ENCODE measurements around the gene RELB.
A peak's percentile ranks its signal among the peaks of the same experiment; 100 is the strongest.
"Not testable (repeated sequence)": the region's sequence is repeated elsewhere in the genome, so short reads cannot be mapped to it uniquely, and the experiment has no call there.

The RELB gene

DNA sequence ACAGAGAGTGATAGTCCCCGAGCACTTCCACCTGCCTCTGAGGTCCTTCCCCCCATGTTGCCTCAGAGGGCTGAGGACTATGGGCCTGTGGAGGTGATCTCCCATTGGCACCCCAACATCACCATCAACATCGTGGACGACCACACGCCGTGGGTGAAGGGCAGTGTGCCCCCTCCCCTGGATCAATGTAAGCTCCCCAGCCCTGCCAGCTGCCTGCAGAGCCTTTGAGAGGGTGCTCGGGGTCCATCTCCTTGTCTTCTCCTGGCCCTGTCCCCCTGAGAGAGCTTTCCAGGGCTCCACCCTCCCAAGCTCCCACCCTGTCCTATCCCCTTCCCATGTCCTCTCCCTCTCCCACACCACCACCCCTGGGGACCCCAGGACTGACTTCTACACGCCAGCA is 14.9 kb upstream of the RELB start:
- no peak for DNase-seq (ENCODE audit: low read depth, low spot score)

DNA sequence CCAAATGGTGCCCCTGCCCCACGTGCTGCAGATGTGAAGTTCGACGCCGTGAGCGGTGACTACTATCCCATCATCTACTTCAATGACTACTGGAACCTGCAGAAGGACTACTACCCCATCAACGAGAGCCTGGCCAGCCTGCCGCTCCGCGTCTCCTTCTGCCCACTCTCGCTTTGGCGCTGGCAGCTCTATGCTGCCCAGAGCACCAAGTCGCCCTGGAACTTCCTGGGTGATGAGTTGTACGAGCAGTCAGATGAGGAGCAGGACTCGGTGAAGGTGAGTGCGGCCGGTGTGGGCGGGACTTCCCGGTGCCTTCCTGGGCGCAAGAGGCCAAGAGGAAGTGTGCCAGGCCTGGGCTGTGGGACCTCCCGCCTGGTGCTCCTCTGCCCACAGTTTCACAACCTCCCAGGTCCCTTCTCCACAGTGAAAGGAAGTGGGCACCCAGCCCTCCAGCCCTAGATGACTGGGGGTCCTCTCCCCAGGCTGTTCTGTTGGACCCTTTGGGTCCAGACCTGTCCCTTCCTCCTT is 14.1 kb upstream of the RELB start:
- DNase-seq (ENCODE audit: low read depth, low spot score): no peak

DNA sequence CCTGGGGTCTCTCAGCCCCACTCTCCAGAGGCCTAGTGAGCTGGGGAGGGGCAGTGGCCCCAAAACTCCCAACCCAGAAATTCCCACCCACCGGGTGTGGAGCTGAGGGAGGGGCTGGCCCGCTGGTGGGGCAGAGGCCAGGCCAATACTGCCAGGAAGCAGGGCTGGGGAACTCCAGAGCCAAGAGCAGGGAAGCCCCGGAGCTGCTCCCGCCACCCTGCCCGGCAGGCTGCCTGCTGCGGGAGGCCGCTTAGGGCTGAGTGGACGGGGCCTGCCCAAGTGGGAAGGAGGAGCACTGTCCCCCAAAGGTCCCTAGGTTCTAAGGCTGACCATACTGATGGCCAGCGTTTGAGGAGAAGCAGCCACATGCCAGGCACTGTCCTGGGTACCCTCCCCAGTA is 13.0 kb upstream of the RELB start:
- DNase-seq (ENCODE audit: low read depth, low spot score): no peak

DNA sequence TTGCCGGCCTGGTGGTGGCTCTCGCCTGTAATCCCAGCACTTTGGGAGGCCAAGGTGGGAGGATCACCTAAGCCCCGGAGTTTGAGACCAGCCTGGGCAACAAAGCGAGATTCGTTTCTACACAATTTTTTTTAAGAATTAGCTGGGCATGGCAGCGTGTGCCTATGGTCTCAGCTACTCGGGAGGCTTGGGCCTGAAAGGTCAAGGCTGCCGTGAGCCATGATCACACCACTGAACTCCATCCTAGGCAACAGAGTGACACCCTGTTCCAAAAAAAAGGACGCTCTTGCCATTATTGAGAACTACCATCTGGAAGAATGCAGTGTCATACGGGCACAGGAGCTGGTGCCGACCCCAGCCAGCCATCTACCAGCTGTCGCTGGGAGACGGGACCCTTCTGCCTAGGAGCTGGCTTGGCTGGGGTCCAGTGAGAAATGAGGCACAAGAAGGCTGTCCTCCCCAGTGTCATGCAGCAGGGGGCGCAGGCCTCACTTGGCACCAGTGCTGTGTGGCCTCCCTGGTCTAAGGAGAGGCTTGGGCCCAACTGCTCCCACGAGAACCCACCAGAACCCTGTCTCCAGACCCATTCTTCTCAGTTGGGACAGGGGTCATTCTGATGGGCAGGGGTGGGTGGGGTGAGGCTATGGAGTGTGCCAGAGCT is 12.2 kb upstream of the RELB start:
- peak; percentile 77 for DNase-seq (ENCODE audit: low read depth, low spot score)

DNA sequence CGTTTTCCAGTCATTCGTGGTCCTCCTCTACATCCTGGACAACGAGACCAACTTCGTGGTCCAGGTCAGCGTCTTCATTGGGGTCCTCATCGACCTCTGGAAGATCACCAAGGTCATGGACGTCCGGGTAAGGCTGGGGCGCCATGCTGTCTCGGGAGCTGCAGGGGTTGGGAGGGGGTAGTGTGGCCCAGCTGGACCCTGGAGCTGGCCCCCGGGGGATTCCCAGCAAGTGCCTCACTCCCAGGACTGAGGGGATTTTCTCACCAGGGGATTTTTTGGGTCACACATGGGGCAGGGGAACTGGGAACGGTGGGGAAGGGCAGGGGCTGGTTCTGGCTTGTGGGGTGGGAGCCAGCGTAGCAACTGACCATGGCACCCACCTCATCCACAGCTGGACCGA is 10.8 kb upstream of the RELB start:
- DNase-seq (ENCODE audit: low read depth, low spot score): no peak

DNA sequence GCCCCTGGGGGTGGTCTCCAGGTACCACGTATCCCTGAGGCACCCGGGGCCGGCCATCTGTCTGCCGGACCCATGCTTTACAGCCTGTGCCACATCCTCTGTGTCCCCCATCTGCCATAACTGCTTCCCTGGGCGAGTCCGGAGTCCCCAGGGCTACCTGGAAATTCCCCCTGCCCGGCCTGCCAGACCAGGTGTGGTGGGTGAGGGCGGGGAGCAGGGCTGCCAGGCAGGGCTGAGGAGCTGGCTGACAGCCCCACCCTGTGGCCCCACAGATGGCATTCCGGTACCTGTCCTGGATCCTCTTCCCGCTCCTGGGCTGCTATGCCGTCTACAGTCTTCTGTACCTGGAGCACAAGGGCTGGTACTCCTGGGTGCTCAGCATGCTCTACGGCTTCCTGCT is 10.3 kb upstream of the RELB start:
- DNase-seq (ENCODE audit: low read depth, low spot score): no peak

DNA sequence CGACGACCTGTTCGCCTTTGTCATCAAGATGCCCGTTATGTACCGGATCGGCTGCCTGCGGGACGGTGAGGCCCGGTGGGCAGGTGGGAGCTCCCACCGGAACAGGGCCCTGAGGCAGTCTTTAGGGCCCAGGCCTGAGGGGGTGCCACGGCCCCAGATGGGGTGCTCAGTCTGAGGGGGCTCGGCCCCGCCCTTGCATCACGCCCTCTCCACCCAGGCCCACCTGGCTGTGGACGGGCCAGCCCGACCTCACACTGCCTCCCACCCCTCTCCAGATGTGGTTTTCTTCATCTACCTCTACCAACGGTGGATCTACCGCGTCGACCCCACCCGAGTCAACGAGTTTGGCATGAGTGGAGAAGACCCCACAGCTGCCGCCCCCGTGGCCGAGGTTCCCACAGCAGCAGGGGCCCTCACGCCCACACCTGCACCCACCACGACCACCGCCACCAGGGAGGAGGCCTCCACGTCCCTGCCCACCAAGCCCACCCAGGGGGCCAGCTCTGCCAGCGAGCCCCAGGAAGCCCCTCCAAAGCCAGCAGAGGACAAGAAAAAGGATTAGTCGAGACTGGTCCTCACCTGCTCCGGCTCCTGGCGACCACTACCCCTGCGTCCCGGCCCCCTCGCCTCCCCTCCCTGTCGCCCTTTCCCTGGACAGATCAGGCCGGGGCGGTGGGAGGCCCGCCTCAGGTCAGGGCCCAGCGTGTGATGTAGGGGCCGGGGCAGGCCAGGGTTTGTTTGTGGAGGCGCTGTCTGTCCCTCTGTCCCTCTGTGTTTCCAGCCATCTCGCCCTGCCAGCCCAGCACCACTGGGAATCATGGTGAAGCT is 8.7 kb upstream of the RELB start:
- DNase-seq (ENCODE audit: low read depth, low spot score): no peak

DNA sequence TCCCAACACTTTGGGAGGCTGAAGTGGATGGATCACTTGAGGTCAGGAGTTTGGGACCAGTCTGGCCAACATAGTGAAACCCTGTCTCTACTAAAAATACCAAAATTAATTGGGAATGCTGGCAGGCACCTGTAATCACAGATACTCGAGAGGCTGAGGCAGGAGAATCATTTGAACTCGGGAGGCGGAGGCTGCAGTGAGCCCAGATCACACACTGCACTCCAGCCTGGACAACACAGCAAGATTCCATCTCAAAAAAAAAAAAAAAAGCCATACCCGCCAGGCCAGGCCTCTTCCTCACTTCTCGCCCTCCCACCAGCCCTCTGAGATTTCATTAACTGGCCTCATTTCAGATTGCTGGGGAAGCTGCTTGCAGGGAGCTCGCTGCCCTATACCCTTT is 7.7 kb upstream of the RELB start:
- DNase-seq (ENCODE audit: low read depth, low spot score): no peak

DNA sequence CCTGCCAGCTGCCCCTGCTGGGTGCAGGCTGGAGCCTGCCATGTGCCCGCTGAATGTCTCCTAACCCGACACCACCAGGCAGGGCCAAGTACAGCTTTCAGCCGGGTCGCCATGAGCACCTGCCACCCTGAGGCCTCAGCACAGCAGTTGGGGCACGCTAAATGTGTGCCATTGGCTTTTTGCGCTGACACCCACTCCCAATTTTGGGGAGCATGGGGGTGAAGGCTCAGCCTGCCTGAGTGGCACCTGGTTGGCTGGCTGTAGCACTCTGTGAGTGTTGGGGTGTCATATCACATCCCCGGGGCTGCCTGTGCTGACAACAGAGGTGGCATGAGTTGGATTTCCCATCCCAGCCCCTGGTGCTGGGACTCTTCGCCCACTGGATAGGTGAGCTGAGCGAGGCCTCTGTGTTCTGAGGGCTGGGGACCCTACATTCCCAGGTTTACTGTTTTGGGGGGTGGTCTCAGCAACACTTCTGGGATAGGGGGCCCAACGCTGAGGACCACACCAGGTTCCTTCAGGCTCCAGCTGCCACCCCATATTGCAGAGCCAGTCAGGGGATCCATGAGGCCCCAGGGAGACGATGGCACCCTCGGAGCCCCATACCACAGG is 7.2 kb upstream of the RELB start:
- DNase-seq (ENCODE audit: low read depth, low spot score): no peak

DNA sequence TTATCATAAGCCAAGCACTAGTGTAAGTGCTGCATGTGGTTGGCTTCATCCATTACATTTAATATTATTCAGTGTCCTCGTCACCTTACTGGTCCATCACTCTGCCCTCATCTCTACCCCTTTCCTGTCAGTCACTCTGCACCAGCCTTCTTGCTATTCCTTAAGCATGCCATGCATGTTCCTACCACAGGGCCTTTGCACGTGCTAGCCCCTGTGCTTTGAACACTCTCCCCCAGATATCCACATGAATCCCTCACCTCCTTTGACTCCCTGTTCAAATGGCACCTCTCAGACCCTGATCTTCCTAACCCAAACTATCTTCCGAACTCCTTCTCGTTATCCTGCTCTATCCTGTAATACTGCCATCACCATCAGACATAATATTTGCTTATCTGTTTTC is 3.2 kb upstream of the RELB start:
- DNase-seq (ENCODE audit: low read depth, low spot score): no peak

DNA sequence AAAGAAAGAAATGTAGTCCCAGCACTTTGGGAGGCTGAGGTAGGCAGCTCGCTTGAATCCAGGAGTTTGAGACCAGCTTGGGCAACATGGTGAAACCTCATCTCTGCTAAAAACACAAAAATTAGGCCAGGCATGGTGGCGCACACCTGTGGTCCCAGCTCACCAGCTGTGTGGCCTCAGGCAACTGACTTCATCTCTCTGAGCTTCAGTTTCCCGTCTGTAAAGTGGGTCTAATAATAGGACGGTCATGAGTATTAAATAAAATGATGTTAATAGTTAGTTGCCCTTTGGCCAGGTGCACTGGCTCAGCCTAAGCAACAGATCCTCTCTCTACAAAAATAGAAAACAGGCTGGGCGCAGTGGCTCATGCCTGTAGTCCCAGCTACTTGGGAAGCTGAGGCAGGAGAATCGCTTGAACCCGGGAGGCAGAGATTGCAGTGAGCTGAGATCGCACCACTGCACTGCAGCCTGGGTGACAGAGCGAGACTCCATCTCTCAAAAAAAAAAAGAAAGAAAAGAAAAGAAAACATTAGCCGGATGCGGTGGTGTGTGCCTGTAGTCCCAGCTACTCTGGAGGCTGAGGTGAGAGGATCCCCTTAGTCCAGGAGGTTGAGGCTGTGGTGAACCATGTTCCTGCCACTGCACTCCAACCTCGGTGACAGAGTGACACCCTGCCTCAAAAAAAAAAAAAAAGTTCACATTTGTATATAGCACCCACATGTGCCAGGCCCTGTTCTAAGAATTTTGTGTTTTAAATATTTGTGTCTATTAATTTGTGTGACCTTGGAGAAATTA is 1.9 kb upstream of the RELB start:
- DNase-seq (ENCODE audit: low read depth, low spot score): not testable (repeated sequence)

DNA sequence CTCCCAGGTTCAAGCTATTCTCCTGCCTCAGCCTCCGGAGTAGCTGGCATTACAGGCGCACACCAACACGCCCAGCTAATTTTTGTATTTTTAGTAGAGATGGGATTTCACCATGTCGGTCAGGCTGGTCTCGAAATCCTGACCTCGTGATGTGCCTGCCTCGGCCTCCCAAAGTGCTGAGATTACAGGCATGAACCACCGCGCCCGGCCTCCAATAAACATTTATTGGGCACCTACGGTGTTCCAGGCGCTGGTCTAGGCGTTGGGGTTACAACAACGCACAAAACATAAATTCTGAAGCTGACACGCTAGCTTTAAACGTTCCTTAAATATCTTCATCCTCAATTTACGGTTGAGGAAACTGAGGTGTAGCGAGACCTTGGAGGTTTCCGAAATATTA is 599 bp upstream of the RELB start:
- DNase-seq (ENCODE audit: low read depth, low spot score): not testable (repeated sequence)

DNA sequence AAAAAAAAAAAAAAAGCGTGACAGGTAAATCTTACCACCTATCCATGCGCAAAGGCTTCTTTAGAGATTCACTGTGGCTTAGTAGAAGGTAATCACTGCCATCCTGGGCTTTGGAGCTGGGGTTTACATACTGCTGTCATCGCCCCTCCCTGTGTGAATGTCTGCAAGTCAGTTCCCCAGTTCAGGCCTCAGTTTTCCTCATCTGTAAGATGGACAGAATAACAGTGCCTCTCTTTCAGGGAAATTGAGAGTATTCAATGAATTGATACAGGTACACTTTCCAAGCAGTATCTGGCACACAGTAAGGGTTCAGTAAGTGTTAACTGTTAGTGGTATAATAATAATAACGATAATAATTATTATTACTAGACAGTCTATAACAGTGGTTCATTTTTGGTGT is 2.2 kb downstream of the RELB start:
- no peak for DNase-seq (ENCODE audit: low read depth, low spot score)

DNA sequence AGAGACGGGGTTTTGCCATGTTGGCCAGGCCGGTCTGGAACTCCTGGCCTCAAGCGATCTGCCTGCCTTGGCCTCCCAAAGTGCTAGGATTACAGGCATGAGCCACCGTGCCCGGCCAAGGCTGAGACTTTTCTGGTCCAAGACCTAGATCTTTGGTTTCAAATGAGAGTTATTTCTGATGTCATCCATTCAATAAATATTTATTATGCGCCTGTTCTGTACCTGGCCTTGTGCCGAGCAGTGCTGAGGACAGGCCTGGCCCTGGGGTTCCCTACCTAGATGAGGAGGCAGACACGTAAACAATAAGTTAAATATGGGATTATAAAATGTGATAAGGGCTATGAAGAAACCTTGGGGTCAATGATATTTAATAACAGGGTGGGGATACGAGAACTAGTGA is 4.5 kb downstream of the RELB start:
- no peak for DNase-seq (ENCODE audit: low read depth, low spot score)

DNA sequence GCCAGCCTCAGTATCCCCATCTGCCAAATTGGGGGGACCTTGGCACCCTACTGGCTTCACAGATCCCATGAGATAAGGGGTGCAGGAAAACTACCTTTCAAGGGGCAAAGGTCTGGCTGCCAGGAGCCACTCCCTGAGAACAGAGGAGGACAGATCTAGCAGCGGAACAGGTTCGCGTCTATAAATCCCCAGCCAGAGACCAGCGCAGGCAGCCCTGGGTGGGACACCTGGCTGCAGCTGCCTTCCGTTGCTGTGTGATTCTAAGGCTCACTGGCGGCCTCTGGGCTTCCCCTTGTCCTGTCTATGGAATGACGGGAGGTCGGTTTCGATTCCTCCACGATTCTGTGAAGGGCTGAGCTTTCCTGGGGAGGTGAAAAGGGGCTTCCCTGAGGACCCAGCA is 7.3 kb downstream of the RELB start:
- DNase-seq (ENCODE audit: low read depth, low spot score): peak; percentile 49

DNA sequence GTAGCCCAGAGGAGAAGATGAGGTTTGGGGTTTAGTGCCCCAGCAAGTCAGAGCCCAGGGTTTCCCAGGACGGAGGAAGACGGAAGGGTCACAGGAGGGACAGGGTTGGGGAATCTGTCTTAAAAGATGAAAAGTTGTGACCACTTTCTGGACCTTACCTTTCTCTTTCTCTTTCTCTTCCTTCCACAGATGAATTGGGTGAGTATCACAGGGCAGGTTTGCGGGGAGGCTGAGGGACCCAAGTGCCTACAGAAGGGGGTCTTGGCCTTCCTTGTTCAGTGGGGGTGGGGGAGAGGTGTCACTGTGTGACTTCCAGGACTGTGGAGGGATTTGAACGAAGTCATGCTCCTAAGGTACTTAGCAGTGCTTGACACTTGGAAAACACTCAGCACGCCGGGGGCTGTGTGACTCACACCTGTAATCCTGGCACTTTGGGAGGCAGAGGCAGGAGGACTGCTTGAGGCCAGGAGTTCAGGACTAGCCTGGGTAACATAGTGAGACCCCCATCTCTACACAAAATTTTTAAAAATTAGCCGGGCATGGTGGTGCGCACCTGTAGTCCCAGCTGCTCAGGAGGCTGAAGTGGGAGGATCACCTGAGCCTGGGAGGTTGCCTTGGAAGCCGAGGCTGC is 8.5 kb downstream of the RELB start:
- no peak for DNase-seq (ENCODE audit: low read depth, low spot score)

DNA sequence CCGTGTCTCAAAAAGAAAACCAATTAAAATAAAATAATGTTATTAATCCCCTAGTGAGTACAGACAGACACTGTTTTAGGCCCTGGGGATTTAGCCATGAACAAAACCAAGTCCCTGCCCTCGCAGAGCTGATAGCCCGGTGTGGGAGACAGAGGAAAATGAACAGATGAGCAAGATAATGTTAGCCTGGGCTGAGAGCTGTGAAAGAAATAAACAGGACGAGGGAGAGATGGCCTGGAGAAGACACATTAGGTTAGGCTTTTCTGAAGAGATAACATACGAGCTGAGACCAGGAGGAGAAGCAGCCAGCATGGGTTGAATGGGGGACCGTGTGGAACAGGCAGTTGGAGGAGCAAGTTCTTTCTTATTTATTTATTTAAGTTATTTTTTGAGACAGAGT is 9.0 kb downstream of the RELB start:
- no peak for DNase-seq (ENCODE audit: low read depth, low spot score)

DNA sequence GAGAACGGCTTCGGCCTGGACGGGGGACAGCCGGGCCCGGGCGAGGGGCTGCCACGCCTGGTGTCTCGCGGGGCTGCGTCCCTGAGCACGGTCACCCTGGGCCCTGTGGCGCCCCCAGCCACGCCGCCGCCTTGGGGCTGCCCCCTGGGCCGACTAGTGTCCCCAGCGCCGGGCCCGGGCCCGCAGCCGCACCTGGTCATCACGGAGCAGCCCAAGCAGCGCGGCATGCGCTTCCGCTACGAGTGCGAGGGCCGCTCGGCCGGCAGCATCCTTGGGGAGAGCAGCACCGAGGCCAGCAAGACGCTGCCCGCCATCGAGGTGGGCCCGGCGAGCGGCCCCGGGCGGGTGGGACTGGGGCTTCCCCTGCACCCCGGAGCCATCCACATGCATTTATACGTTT is 10.7 kb downstream of the RELB start:
- DNase-seq (ENCODE audit: low read depth, low spot score): no peak

DNA sequence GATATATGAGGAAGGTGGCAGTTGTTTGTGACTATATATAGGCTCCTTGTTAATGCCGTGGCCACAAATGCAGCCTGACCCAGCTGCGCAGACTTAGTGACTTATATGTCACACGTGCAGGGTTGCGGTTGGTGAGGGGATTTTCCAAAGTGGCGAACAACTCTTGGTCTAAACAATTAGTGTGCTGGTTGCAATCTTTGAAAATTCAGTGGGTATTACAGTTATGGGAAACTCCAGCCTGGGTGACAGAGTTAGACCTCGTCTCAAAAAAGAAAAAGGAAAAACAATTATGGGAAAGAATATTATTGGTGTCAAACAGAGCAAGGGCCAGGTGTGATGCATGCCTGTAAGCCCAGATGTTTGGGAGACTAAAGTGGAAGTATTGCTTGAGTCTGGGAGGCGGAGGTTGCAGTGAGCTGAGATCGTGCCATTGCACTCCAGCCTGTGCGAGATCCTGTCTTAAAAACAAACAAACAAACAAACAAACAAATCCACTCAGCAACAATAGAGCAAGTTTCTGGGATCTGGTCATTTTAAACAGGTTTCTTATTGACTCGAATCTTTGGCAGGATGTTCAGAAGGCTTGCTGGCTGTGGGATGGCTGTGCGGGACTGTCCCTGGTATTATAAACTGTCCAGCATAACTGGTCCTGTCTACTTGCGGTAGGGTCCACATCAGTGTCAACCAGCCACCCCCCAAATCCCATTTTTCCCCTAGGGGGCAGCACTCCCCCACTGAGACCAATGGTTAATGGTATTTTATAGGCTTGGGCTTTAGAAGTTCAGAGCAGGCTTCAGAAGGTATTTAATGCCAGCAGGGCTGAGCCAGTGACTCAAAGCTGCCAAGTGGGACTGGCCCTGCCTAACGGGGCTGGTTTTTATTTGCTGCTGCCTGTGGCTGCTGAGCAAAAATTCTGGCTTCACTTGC is 15.4 kb downstream of the RELB start:
- DNase-seq (ENCODE audit: low read depth, low spot score): peak; percentile 90

DNA sequence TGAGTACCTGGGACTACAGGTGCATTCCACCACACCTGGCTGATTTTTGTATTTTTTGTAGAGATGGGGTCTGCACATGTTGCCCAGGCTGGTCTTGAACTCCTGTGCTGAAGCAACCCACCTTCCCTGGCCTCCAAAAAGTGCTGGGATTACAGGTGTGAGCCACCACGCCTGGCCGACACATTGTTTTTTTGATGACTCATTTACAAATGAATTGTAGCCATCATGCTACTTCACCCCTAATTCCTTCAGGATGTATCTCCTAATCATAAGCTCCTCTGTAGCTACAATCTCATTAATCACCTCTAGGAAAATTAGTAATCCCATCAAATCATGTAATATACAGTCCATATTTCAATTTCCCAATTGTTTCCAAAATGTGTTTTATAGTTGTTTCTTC is 17.9 kb downstream of the RELB start:
- DNase-seq (ENCODE audit: low read depth, low spot score): no peak

All from ELF-1 (cell line).